ENCODE results near the gene AJM1. TPM values are rescaled to one million over a fixed set of nuclear protein-coding genes. Genes with fewer than 3 reads are reported as not detected.

AJM1 gene
- total and polyA plus RNA-seq, 2 donors (not counting 1 experiment from before 2014, with no cell fraction given): 1.7 to 2.9 TPM

- peaks cover 0 to 39% (median 12%) of the 10 kb centered on the region in 4 experiments for H3K27me3 ChIP-seq (replicated peaks in 1 of 4; ENCODE audit: control extremely low read depth in 1 of 4, control insufficient read depth in 3 of 4, insufficient read depth in 4 of 4, low read length in 3 of 4)
- H3K79me2 ChIP-seq (ENCODE audit: control insufficient read depth, insufficient read depth, low read length): peaks cover 2% of the 10 kb centered on the region
- H3K9me3 ChIP-seq (ENCODE audit: control extremely low read depth in 1 of 3, control insufficient read depth in 2 of 3, insufficient read depth in 1 of 3, low read length in 2 of 3): peaks cover 0 to 25% (median 0%) of the 10 kb centered on the region in 3 donors
- 37% methylated on average over 102 of the region's 102 CpGs for WGBS (ENCODE audit: insufficient coverage)
- H3K4me3 Mint-ChIP-seq: peak overlapping the region; percentile 29
- no peak for TF ChIP-seq EZH2 (IDR thresholded peaks at IDR 0.05; ENCODE audit: borderline replicate concordance, insufficient read depth, low read depth, low read length, poor library complexity, severe bottlenecking)
- TF ChIP-seq, protein P1, sequence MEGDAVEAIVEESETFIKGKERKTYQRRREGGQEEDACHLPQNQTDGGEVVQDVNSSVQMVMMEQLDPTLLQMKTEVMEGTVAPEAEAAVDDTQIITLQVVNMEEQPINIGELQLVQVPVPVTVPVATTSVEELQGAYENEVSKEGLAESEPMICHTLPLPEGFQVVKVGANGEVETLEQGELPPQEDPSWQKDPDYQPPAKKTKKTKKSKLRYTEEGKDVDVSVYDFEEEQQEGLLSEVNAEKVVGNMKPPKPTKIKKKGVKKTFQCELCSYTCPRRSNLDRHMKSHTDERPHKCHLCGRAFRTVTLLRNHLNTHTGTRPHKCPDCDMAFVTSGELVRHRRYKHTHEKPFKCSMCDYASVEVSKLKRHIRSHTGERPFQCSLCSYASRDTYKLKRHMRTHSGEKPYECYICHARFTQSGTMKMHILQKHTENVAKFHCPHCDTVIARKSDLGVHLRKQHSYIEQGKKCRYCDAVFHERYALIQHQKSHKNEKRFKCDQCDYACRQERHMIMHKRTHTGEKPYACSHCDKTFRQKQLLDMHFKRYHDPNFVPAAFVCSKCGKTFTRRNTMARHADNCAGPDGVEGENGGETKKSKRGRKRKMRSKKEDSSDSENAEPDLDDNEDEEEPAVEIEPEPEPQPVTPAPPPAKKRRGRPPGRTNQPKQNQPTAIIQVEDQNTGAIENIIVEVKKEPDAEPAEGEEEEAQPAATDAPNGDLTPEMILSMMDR (IDR thresholded peaks at IDR 0.05): no peak
- peak overlapping the region; percentile 26 for H3K27ac Mint-ChIP-seq
- no peak overlapping the region for H3K4me3 ChIP-seq (ENCODE audit: control extremely low read depth in 1 of 5, extremely low read depth in 1 of 5, insufficient read depth in 1 of 5, low read depth in 2 of 5, low read length in 4 of 5)
- no peaks in the 10 kb centered on the region for H3K9me3 Mint-ChIP-seq (ENCODE audit: insufficient read depth)
- H4K20me1 ChIP-seq (ENCODE audit: control insufficient read depth, insufficient read depth, low read length, poor library complexity, severe bottlenecking): peaks cover 34% of the 10 kb centered on the region
- peaks cover 7% of the 10 kb centered on the region for H3K27me3 Mint-ChIP-seq
- H3K9ac ChIP-seq (ENCODE audit: low read length): no peak overlapping the region
- no peak overlapping the region for H3K27ac ChIP-seq (ENCODE audit: low read length in 2 of 2)
- peaks cover 31% of the 10 kb centered on the region for H3K4me1 Mint-ChIP-seq
- peaks cover 49 to 57% of the 10 kb centered on the region in 2 donors for H3K4me1 ChIP-seq (ENCODE audit: control insufficient read depth in 2 of 2, insufficient read depth in 2 of 2, low read length in 2 of 2)
- no peak overlapping the region for H3K4me2 ChIP-seq (replicated peaks; ENCODE audit: low read depth, low read length, poor library complexity, severe bottlenecking)
- CTCF ChIA-PET: interaction anchor here (1.1 kb wide), 1 partner anchor 30 kb away, joined by 5 read pairs; no protein-coding TSS in a partner anchor
- ATAC-seq (ENCODE audit: low read depth) (no peak), DNase-seq (peak; percentile 29)
- intact Hi-C loops (cut with micrococcal nuclease): loop anchor here (5.0 kb wide), 1 partner anchor 57 kb away; no protein-coding TSS in a partner anchor
- POLR2A ChIA-PET: no interaction called here
- H2AFZ ChIP-seq (ENCODE audit: insufficient read depth, low read depth, low read length, poor library complexity, severe bottlenecking): no peak overlapping the region
- no peaks in the 10 kb centered on the region for H3K36me3 ChIP-seq (replicated peaks in 1 of 2; ENCODE audit: control extremely low read depth in 1 of 2, control insufficient read depth in 1 of 2, extremely low read depth in 1 of 2, insufficient read depth in 2 of 2, low read length in 1 of 2)
These were observed 3.4 kb downstream of the AJM1 start for GRCh38 chr9:136845465-136846260.
